Subcutaneous adipose tissue (tissue), 4 donors: ENCODE results near the gene RND3. TPM values are rescaled to one million over a fixed set of nuclear protein-coding genes. Genes with fewer than 3 reads are reported as not detected.

Experiments used
- total RNA-seq, 4 donors: library from RNA; depleted of rRNA; stranded (reverse); fragments of >200 nt; gene quantifications; one replicate each; pipeline ENCODE4 v1.1.0, GENCODE V29; 2016
- TF ChIP-seq, protein P1 (sequence below): fragments of 450-650 bp; IDR thresholded peaks from one replicate; pipeline ENCODE4 v1.5.1; 2016; ENCODE audit warnings: low read depth, mild to moderate bottlenecking, control low read depth, antibody characterized with exemption, moderate library complexity

RND3 gene
- total RNA-seq, 4 donors from 2014 or later: 15.3 to 141 (median 86.9) TPM

DNA sequence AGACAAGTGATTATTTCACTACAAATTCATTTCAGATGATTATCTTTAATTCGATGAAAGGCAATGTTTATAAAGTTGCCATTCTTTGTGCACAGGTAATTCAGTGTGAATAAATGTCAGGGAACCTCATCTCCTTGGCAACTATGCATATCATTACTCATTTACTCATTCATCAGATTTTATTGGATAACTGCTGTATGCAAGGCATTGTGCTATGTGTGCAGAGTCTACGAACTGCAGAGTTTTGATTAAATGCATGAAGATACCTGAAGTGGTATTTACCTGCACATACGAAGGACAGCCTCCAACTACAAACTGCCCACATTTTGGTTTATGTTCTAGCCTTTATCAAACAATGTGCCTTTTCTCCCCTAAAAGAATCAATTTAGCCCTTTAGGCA lies 3.5 kb downstream of the RND3 start:
- TF ChIP-seq, protein P1, sequence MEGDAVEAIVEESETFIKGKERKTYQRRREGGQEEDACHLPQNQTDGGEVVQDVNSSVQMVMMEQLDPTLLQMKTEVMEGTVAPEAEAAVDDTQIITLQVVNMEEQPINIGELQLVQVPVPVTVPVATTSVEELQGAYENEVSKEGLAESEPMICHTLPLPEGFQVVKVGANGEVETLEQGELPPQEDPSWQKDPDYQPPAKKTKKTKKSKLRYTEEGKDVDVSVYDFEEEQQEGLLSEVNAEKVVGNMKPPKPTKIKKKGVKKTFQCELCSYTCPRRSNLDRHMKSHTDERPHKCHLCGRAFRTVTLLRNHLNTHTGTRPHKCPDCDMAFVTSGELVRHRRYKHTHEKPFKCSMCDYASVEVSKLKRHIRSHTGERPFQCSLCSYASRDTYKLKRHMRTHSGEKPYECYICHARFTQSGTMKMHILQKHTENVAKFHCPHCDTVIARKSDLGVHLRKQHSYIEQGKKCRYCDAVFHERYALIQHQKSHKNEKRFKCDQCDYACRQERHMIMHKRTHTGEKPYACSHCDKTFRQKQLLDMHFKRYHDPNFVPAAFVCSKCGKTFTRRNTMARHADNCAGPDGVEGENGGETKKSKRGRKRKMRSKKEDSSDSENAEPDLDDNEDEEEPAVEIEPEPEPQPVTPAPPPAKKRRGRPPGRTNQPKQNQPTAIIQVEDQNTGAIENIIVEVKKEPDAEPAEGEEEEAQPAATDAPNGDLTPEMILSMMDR: no peak

DNA sequence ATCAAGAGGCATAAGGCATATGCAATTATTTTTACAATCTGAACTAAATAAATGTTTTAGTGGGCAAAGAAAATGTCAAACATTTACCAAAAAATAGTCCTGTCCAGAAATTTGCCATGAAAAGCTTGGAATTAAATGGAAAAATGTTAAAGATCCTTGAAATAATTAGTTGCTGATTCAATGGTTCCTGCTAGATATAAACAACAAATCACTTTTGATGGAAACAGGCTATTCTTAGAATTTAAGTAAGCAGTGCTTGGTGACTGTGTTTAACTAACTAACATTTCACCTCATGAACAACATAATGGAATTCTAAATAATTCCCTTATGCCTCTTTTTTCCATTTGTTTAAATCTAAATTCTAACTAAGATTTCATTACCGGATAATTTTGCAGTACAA lies 3.9 kb downstream of the RND3 start:
- TF ChIP-seq, protein P1: no peak

- TF ChIP-seq, protein P1: no peak
Measured at GRCh38 chr2:150482667-150483400, 4.6 kb downstream of the RND3 start.

DNA sequence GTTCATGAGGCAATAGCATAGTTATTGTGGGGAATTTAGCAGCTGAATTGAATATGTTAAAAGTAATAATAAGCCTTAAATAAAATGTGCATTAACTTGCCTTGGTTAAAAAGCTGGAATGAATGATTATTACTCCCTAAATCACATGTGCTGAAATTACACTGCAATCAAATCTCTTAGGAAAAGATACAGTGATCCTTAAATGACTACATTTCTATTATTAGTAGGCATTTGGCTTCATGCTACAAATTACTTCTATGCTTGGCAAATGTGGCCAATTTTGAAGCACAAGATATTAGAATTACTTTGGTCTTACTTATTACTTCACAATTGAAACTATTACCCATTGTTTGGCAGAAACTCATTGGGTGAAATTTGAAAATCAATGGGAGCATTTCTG lies 5.4 kb downstream of the RND3 start:
- TF ChIP-seq, protein P1: no peak

- TF ChIP-seq, protein P1: no peak
Measured at GRCh38 chr2:150480971-150481830, 6.3 kb downstream of the RND3 start.

DNA sequence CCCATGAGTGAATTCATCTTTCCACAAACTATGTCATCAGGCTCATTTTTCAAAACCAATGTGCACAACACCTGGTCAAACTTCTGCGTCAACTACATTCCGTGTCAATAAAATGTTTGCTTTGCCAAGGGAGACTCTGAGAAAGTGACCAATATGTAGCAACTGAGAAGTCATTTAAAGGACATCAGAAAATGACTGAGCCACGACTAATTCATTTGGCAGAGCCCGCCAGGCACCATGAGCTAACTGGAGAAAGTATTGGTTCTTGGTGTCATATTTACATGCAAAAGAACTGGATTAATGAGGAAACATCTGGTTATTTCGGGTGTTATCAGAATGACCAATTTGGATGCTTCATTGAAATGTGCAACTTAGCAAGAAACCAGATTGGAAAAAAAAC lies 7.2 kb downstream of the RND3 start:
- TF ChIP-seq, protein P1: no peak
